ENCODE measurements around the gene CYBRD1. TPM values are rescaled to one million over a fixed set of nuclear protein-coding genes. Genes with fewer than 3 reads are reported as not detected.
"Not testable (repeated sequence)": the region's sequence is repeated elsewhere in the genome, so short reads cannot be mapped to it uniquely, and the experiment has no call there.

Gene CYBRD1
- total RNA-seq, result under 1 TPM; 0.35 to 0.52 TPM

- Mint-ChIP-seq H3K9me3 (no peaks in the 10 kb centered on the region), H3K4me1 (peaks cover 8% of the 10 kb centered on the region), H3K4me3 (peak within 1 kb of the TSS; percentile 81), H3K27ac (no peak within 1 kb of the TSS), H3K27me3 (peaks cover 73% of the 10 kb centered on the region), H3K36me3 (no peaks in the 10 kb centered on the region)
- peak; percentile 37 for DNase-seq
Measured at GRCh38 chr2:171522052-171522787, at the start of gene CYBRD1. Gene CYBRD1 (plus strand): TSS chr2:171522474. CDS start chr2:171522546, 72 bp downstream.

- H3K4me1 Mint-ChIP-seq, result no peaks in the 10 kb centered on the region
- H3K36me3 Mint-ChIP-seq, result peaks cover 18% of the 10 kb centered on the region
- no peaks in the 10 kb centered on the region for H3K27me3 Mint-ChIP-seq
- DNase-seq, result no peak
- no peak overlapping the region for H3K27ac Mint-ChIP-seq
- no peak overlapping the region for H3K4me3 Mint-ChIP-seq
- no peaks in the 10 kb centered on the region for H3K9me3 Mint-ChIP-seq
Measured at GRCh38 chr2:171475979-171476378, 46.3 kb upstream of the CYBRD1 start.

GRCh38 chr2:171478345-171478744, 43.9 kb upstream of the CYBRD1 start:
- Mint-ChIP-seq H3K27me3 (no peaks in the 10 kb centered on the region), H3K36me3 (peaks cover 20% of the 10 kb centered on the region), H3K4me1 (no peaks in the 10 kb centered on the region), H3K27ac (no peak overlapping the region), H3K9me3 (no peaks in the 10 kb centered on the region), H3K4me3 (no peak overlapping the region)
- DNase-seq, result no peak

- no peaks in the 10 kb centered on the region for H3K4me1 Mint-ChIP-seq
- no peak for DNase-seq
- H3K4me3 Mint-ChIP-seq, result no peak overlapping the region
- peaks cover 20% of the 10 kb centered on the region for H3K36me3 Mint-ChIP-seq
- H3K27ac Mint-ChIP-seq, result no peak overlapping the region
- no peaks in the 10 kb centered on the region for H3K27me3 Mint-ChIP-seq
- H3K9me3 Mint-ChIP-seq, result no peaks in the 10 kb centered on the region
Measured at GRCh38 chr2:171479154-171479814, 43.0 kb upstream of the CYBRD1 start.

GRCh38 chr2:171480908-171481307, 41.4 kb upstream of the CYBRD1 start:
- Mint-ChIP-seq H3K27me3 (no peaks in the 10 kb centered on the region), H3K4me3 (no peak overlapping the region), H3K27ac (no peak overlapping the region), H3K4me1 (no peaks in the 10 kb centered on the region), H3K36me3 (peaks cover 21% of the 10 kb centered on the region), H3K9me3 (no peaks in the 10 kb centered on the region)
- DNase-seq, result no peak

- DNase-seq, result no peak
- H3K4me3 Mint-ChIP-seq, result no peak overlapping the region
Measured at GRCh38 chr2:171482308-171482707, 40.0 kb upstream of the CYBRD1 start.

GRCh38 chr2:171482877-171483276, 39.4 kb upstream of the CYBRD1 start:
- H3K27ac Mint-ChIP-seq, result no peak overlapping the region
- no peak for DNase-seq
- no peaks in the 10 kb centered on the region for H3K27me3 Mint-ChIP-seq
- H3K4me1 Mint-ChIP-seq, result no peaks in the 10 kb centered on the region
- H3K9me3 Mint-ChIP-seq, result no peaks in the 10 kb centered on the region
- no peak overlapping the region for H3K4me3 Mint-ChIP-seq
- peaks cover 34% of the 10 kb centered on the region for H3K36me3 Mint-ChIP-seq

More at GRCh38 chr2:171482308-171482707, 40.0 kb upstream of the CYBRD1 start:
- Mint-ChIP-seq H3K27me3 (no peaks in the 10 kb centered on the region), H3K9me3 (no peaks in the 10 kb centered on the region), H3K4me1 (no peaks in the 10 kb centered on the region), H3K27ac (no peak overlapping the region), H3K36me3 (peaks cover 30% of the 10 kb centered on the region)

- Mint-ChIP-seq H3K36me3 (peaks cover 41% of the 10 kb centered on the region), H3K27ac (no peak overlapping the region), H3K4me3 (no peak overlapping the region), H3K27me3 (no peaks in the 10 kb centered on the region), H3K4me1 (no peaks in the 10 kb centered on the region), H3K9me3 (peaks cover 3% of the 10 kb centered on the region)
- DNase-seq, result no peak
Measured at GRCh38 chr2:171483793-171484192, 38.5 kb upstream of the CYBRD1 start.

- H3K4me3 Mint-ChIP-seq, result no peak overlapping the region
- no peak for DNase-seq
- peaks cover 7% of the 10 kb centered on the region for H3K9me3 Mint-ChIP-seq
- no peak overlapping the region for H3K27ac Mint-ChIP-seq
- H3K27me3 Mint-ChIP-seq, result no peaks in the 10 kb centered on the region
- peaks cover 48% of the 10 kb centered on the region for H3K36me3 Mint-ChIP-seq
- H3K4me1 Mint-ChIP-seq, result no peaks in the 10 kb centered on the region
Measured at GRCh38 chr2:171485116-171485515, 37.2 kb upstream of the CYBRD1 start.

- Mint-ChIP-seq H3K9me3 (peaks cover 7% of the 10 kb centered on the region), H3K27ac (no peak overlapping the region), H3K27me3 (no peaks in the 10 kb centered on the region), H3K4me1 (no peaks in the 10 kb centered on the region), H3K4me3 (no peak overlapping the region), H3K36me3 (peaks cover 47% of the 10 kb centered on the region)
- DNase-seq, result no peak
Measured at GRCh38 chr2:171487201-171487600, 35.1 kb upstream of the CYBRD1 start.

GRCh38 chr2:171487803-171488259, 34.4 kb upstream of the CYBRD1 start:
- Mint-ChIP-seq H3K4me3 (no peak overlapping the region), H3K9me3 (peaks cover 7% of the 10 kb centered on the region), H3K36me3 (peaks cover 44% of the 10 kb centered on the region), H3K27me3 (no peaks in the 10 kb centered on the region), H3K27ac (no peak overlapping the region), H3K4me1 (no peaks in the 10 kb centered on the region)
- no peak for DNase-seq

GRCh38 chr2:171490577-171490976, 31.7 kb upstream of the CYBRD1 start:
- Mint-ChIP-seq H3K27ac (no peak overlapping the region), H3K4me1 (no peaks in the 10 kb centered on the region), H3K9me3 (peaks cover 7% of the 10 kb centered on the region), H3K27me3 (no peaks in the 10 kb centered on the region), H3K36me3 (peaks cover 37% of the 10 kb centered on the region), H3K4me3 (no peak overlapping the region)
- no peak for DNase-seq

- Mint-ChIP-seq H3K9me3 (peaks cover 8% of the 10 kb centered on the region), H3K27me3 (no peaks in the 10 kb centered on the region), H3K4me3 (no peak overlapping the region), H3K27ac (no peak overlapping the region), H3K36me3 (peaks cover 37% of the 10 kb centered on the region), H3K4me1 (no peaks in the 10 kb centered on the region)
- no peak for DNase-seq
Measured at GRCh38 chr2:171491292-171491691, 31.0 kb upstream of the CYBRD1 start.

- peaks cover 36% of the 10 kb centered on the region for H3K36me3 Mint-ChIP-seq
- H3K27ac Mint-ChIP-seq, result no peak overlapping the region
- H3K27me3 Mint-ChIP-seq, result no peaks in the 10 kb centered on the region
- H3K4me3 Mint-ChIP-seq, result no peak overlapping the region
- DNase-seq, result no peak
- peaks cover 15% of the 10 kb centered on the region for H3K9me3 Mint-ChIP-seq
- H3K4me1 Mint-ChIP-seq, result no peaks in the 10 kb centered on the region
Measured at GRCh38 chr2:171492664-171493063, 29.6 kb upstream of the CYBRD1 start.

- not testable (repeated sequence) for H3K27me3 Mint-ChIP-seq, DNase-seq, H3K4me1 Mint-ChIP-seq, H3K27ac Mint-ChIP-seq, H3K9me3 Mint-ChIP-seq, H3K4me3 Mint-ChIP-seq
- H3K36me3 Mint-ChIP-seq, result peaks cover 16% of the 10 kb centered on the region
Measured at GRCh38 chr2:171497664-171498063, 24.6 kb upstream of the CYBRD1 start.

GRCh38 chr2:171505374-171505773, 16.9 kb upstream of the CYBRD1 start:
- no peak for DNase-seq
- Mint-ChIP-seq H3K27me3 (no peaks in the 10 kb centered on the region), H3K4me3 (no peak overlapping the region), H3K36me3 (no peaks in the 10 kb centered on the region), H3K4me1 (peaks cover 5% of the 10 kb centered on the region), H3K27ac (no peak overlapping the region), H3K9me3 (peaks cover 3% of the 10 kb centered on the region)
